Kidney tubule cell (primary cell): Measurements from ENCODE around the gene TMEM255B.
A peak's percentile ranks its signal among the peaks of the same experiment; 100 is the strongest.
"Not testable (repeated sequence)": the region's sequence is repeated elsewhere in the genome, so short reads cannot be mapped to it uniquely, and the experiment has no call there.

Experiments used
- DNase-seq: peaks from one replicate; pipeline ENCODE4 v3.0.0-alpha.2; 2018; ENCODE audit warnings: low spot score

The TMEM255B gene

DNA sequence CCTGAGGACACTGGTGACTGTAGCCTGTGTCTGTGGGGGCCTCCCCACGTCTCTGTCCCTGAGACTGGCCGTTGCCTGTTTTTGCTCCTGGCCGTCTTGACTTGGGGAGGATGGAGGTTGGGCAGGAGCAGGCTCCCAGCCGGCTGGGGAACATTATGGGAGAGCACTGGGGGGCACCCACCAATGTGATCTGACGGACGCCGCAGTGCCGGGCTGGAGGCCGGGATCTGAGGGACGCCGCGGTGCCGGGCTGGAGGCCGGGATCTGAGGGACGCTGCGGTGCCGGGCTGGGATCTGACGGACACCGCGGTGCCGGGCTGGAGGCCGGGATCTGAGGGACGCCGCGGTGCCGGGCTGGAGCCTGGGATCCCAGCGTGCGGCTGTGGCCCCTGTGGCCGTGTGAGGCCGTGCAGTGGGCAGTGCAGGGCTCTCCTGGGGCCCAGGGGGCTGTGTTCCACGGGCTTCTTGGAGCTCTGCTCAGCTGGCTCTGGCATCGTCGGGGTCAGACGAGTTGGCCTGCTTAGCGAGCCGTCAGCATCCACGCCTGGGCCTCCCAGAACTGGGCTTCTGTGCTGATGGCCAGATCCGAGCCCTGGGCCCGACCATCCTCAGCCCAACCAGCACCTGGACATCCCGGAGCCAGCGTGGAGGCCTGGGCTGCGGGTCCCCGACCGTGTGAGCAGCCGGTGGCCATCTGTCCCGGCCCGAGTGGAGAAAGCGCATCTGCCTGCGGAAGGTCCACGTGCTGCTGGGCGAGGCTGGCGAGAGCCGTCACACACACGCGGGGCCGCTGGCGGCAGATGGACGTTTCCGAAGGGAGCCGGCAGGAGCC lies 59.0 kb downstream of the TMEM255B start:
- no peak for DNase-seq

DNA sequence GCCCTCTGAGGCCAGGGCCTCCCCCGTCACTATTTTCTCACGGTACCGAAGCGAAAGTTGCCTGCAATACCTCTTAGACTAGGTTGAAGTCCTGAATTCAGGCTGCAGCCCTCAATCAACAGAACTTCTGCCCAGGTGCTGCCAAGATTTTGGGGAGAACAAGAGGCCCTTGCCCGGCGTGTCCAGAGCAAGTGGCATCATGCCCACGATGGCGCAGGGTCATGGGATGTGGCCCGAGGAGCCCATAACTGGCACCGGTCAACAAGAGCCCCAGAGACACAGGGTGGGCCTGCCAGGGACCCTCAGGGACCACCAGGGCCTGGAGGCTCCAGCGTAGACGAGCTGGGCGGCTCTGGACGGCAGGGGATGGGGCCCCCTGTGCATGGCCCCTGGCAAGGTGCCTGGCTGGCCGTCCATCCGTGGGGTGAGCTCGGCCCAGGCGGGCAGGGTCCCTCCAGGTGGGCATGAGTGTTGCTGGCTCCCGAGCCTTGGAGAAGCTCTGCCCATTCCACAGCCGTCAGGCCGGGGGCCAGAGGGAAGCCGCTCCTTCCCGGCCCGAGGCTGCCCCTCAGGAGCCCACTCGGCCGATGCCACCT lies 59.8 kb downstream of the TMEM255B start:
- DNase-seq, result no peak

DNA sequence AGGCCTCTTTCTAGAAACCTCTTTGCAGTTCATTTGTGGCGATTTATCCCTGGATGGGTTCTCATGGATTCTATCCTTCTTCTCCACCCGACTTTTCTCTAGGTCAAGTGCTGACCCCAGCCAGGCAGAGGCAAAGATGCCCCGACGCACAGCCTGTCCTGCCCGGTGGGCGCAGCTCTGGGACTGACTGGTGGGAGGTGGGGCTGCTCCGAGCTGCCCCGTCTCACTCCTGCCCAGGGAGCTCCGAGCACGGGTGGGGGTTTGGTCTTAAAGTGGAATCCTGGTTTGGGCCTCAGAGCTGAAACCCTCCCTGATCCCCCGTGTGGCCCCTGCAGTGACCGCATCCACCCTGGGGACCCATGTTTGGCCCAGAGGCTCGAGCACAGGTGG lies 60.3 kb downstream of the TMEM255B start:
- DNase-seq, result no peak

DNA sequence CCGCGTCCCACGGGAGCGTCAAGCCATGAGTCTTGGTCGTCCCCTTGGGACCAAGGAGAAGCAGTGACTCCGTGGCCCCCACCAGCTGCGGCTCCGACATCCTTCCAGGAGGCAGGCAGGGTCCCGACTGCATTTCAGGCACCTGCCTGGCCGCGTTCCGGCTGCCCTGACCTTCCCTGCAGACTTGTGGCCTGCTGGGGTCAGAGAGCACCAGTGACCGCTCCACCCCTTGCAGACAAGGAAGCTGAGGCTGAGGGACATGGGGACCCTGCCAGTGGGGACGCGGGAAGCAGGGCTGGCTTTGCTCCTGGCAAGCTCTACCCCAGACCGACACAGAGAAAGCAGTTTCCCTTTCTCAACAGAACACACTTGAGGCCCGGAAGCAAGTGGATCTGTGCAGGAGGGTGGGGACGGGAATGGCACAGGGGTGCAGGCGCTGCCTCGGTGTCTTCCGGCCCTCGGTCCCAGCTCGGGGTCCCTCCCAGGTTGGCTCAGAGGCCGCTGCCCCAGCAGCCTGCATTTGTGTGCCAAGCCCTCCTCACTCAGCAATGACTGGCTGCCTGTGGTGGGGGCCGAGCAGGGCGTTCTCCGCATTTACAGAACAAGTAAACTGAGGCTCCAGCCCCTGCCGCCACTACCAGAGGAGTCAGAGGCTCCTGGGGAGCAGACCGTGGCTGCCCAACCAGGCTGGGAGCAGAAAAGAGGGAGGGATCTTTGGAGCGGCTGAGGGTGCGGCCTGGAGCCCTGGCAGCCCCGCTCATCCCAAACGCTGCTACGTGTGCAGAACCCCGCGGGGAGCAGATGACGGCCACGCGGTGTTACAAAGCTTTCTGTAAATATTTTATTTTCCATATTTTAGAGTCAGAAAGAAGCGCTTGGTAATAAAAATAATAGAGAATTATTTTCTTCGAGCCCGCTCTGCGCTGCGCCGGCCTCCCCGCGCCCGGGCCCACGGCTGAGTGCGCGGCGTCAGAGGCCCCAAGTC lies 61.0 kb downstream of the TMEM255B start:
- no peak for DNase-seq

DNA sequence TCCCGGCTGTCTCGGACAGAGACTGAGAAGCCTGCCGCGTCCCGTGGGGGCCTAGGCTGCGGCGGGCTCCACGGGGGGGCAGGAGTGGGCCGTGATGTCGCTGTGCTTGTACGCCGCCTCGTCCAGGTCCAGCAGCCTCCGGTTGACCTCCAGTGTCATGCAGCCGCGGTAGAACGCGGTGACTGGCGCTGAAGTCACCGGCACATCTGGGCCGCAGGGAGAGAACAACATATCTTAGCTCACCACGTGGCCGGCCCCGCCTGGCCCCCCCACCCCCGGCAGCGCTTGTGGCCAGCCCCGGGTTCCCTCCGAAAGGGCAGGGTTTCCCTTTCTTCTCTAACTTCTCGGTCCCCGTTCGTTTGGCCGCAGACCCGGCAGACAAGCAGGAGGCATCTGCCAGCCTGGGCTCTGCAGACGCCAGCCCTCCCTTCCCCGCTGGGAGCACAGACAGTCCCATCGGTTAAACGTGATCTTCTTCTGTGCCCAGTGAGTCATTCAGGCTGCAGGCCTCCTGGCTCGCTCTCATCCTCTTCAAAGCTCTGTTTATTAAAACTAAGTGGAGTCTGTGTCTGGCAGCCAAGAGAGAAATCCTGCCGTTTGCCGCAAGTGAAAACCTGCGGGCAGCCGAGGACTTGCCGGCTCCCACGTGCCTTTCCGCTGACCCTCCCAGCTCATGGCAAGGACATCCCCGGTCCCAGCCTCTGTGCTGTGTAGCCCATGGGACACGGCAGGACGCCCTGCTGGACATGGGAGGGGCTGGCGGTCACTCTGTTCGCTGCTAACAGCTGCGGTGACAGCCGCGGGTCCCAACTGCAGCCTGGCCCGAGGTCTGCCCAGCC lies 62.0 kb downstream of the TMEM255B start:
- peak; percentile 91 for DNase-seq

DNA sequence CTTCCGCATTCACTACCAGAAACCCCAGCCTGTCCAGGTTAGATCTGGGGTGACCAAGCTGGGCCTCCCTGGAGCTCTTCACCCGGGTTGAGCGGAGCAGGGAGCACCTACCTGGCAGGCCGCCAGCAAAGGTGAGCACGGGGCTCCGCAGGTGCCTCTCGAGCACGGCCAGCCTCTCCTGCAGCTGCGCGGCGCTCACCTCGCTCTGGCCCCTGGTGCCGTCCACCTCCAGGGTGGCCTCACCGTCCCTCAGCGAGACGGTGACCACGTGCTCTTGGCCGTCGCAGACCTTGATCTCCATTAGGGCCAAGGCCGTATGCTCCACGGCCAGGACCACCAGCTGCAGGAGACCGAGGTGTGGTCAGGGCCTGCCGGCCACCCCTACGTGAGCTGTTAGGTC lies 62.8 kb downstream of the TMEM255B start:
- no peak for DNase-seq

DNA sequence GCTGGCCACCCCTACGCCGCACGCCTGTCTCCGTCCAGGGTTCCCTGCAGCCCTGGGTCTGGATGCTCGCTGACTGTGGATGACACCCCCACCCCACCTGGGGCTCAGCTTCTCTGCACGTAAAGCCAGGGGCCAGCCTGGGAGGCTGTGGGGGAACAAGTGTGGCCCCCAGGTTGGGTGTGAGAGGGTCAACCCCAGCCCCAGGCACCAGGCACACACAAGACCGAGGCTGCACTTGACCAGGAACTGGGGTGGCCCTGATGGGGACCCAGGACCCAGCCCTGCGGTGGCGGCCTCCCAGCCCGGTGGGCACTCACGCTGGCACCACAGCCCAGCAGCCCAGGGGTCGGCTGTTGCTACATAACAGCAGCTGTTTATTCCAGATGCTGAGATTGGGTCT lies 63.2 kb downstream of the TMEM255B start:
- no peak for DNase-seq

DNA sequence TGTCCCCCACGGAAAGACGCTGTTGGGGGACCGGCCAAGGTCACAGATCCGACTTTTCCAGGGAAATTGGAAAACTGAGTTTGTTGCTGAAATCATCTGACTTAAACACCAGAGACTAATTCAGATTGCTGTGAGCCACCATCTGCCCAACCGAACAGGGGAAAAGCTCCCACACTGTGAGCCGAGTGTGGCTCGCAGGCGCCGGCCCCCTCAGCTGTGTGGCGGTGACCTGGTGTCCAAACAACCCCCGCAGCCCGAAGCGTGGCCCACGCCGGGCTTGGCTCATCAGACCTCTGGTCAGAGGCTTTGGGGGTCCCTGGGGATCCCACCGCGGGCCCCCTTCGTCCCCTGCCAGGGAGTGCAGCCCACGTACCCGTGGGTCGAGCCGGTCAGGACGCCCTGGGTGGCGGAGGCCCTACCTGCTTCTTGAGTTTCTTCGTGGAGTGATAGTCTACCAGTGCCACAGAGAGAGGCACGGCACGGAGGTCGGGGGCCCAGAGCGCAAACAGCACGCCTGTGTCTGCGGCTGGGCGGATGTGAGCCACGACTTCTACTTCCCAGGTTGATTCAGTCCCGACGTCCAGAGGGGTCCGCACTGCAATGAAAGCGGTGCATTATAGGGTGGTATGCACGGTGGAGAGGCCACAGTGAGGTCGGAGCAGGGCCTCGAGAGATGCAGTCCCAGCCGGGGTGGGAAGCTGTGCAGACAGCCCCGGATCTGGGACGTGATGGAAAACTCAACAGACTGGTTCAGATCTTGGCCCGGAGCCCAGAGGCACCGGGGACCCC lies 64.1 kb downstream of the TMEM255B start:
- no peak for DNase-seq

DNA sequence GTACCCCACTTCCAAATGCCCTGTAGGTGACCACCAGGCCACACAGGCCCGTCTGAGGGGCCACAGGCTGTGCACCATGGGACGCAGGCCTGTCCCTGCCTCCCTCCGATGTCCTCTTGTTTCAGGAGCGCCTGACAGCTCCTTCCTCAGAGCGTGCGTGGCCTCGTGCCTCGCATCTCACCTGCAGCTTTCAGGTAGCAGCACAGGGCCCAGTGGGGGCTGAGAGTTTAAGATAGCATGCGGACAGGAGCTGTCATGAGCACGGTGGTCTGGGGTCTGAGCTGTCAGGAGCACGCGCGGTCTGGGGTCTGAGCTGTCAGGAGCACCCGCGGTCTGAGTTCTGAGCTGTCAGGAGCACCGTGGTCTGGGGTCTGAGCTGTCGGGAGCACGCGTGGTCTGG lies 64.7 kb downstream of the TMEM255B start:
- DNase-seq, result no peak

DNA sequence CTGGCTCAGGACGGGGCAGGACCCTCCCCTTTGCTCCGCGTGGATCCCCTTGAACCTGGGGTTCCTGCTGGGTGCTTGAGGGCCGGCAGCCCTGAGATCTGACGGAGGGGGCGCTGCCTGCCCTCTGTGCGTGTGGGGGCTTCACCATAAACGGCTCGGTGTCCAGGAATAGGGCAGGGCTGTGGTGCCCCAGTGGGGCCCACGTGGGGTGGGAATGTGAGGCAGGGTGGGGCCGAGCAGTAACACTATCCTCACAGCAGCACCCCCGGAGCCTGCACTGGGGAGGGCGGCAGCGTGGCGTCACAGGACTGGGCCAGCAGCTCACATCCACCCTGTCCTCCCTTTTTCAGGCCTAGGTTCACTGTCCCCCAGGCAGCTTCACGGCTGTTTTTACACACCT lies 66.8 kb downstream of the TMEM255B start:
- no peak for DNase-seq

DNA sequence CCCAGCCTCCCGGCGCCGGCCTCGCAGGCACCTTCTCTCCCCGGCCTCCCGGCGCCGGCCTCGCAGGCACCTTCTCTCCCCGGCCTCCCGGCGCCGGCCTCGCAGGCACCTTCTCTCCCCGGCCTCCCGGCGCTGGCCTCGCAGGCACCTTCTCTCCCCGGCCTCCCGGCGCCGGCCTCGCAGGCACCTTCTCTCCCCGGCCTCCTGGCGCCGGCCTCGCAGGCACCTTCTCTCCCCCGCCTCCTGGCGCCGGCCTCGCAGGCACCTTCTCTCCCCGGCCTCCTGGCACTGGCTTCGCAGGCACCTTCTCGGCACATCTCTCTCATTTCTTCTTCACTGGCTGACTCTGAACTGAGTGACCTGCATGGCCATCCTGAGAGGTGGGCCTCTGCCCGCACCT lies 67.4 kb downstream of the TMEM255B start:
- DNase-seq, result not testable (repeated sequence)

DNA sequence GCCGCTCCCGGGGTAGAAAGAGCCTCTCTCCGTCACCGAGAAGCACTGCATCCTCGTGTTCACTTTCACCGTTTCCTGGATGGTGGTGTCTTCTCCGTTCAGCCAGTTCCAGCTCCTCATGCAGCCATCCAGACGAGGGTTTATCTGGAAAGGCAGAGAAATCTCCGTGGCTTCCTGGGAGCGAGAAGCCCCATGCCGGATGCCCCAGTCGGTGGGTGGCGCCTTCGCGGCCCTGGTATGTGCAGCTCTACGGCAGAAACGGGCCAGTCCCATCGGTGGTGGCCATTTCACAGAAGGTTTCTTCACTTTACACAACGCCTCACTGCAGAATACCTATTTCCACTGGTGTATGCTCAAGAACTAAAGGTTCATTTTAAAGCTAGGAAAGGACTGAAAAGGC lies 68.0 kb downstream of the TMEM255B start:
- no peak for DNase-seq

DNA sequence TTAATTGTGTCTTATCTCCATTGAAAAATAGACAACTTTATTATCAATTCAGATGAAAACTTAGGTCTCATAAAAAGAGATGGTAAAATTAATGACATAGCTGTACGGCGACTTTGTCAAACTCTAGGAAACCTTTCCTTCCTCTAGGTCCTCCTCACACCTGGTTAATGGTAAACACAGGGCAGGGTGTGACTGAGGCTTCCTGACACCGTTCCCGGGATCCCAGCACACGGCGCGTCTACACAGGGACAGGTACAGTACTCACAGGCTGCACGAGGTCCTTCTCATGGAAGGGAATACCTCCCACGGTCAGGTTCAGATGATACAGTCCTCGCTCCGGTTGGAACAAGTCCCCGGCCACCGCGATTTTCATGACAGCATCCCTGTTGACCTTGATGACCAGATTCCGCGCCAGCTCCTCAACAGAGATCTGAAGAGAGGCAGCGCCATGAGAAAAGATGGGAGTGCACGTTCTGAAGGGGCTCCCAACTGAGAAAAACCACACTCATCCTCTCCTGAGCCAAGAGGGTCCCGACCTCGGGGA lies 69.3 kb downstream of the TMEM255B start:
- DNase-seq, result no peak

DNA sequence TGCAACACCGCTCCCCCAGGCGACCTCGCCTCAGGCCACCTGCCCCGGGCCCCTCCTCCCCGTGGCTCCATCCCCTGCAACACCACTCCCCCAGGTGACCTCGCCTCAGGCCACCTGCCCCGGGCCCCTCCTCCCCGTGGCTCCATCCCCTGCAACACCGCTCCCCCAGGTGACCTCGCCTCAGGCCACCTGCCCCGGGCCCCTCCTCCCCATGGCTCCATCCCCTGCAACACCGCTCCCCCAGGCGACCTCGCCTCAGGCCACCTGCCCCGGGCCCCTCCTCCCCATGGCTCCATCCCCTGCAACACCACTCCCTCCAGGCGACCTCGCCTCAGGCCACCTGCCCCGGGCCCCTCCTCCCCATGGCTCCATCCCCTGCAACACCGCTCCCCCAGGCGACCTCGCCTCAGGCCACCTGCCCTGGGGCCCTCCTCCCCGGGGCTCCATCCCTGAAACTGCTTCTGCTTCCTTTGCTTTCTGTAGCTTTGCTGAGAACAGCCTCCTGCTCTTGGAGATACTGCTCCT lies 71.5 kb downstream of the TMEM255B start:
- DNase-seq, result not testable (repeated sequence)

DNA sequence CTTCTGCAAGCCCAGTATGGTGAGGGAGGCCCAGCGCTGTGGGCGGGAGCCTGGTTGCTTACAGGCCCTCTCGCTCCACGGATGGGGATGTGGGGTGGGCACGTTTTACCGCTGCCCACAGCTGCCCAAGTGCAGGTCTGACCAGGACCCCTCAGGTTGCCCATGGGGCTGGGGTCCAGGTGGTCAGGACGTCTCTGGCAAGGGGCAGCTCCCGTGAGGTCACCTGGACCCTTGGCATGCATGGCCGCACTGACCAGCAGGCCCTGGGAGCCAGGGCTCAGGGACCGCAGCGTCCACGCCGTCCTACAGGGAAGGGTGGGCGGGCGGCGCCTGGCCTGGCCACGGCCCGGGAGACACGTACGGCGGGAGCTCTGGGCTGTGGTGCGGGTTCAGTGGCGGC lies 72.0 kb downstream of the TMEM255B start:
- no peak for DNase-seq

DNA sequence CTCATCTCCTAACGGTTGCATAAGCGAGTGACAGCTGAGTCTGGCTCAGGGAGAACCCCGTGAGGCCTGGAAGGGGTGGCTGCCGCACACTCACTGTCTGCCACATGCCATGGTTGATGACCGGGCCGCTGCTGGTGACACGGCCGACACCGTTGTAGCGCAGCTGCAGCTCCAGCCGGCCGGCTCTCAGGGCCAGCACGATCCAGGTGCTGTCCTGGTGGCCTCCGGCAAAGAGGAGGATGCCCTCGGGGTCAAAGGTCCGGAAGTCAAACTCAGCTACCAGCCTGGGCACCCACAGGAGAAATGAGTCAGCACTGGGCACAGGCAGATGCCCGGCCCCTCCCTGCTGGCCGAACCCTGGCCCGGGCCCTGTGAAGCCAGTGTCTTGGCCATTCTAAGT lies 73.2 kb downstream of the TMEM255B start:
- DNase-seq, result no peak

DNA sequence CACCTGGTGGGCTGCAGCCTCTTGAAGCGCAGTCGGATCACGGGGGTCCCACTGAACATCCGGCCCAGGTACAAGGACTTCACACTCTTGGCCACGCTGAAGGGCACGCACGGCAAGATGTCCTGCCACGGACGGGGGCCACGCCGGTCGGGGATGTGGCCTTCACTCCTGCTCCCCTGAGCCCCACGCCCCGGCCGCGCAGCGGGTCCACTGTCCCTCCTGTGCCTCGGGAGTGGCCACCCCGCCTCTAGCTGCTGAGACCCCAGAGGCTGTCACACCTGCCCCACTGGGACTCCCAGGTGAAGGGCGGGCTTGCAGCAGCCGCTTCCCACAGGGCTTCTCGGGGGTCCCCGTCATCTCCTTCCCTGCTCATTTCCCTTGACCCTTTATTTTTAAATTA lies 73.6 kb downstream of the TMEM255B start:
- DNase-seq, result no peak

DNA sequence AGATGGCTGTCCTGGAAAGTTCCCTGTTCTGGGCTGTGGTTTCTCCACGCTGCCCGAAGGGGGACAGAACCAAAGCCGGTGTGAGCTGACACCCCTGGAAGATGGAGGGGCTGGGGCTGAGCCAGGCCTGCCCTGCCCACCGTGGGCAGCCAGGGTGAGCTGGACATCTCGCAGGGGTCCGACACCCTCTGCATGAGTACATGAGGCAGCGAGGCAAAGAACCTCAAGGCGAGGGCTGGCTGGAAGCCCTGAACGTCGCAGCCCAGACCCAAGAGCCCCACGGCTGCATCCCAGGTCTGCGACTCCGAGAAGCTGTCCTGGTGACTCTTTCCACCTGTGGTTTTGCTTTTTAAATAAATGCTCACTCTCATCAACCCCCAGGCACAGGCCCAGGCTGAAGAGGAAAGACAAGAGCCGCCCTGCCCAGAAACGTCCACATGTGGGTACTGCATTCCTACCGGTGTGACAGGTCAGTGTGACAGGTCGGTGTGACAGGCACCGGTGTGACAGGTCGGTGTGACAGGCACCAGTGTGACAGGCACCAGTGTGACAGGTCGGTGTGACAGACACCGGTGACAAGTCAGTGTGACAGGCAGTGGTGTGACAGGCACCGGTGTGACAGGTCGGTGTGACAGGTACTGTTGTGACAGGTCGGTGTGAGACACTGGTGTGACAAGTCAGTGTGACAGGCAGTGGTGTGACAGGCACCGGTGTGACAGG lies 74.2 kb downstream of the TMEM255B start:
- DNase-seq, result no peak

DNA sequence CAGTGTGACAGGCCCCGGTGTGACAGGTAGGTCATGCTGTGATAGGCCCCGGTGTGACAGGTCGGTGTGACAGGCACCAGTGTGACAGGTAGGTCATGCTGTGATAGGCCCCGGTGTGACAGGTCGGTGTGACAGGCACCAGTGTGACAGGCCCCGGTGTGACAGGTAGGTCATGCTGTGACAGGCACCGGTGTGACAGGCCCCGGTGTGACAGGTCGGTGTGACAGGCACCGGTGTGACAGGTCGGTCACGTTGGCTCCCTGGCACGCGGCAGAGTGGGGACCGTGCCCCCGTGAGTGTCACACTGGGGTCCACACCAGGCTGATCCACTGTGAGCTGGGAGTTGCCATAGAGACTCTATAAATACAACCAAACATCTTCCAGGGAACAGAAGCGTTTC lies 75.0 kb downstream of the TMEM255B start:
- not testable (repeated sequence) for DNase-seq
